Gastrocnemius medialis (tissue), 4 donors: Measurements from ENCODE around the gene LRRC2. TPM values are rescaled to one million over a fixed set of nuclear protein-coding genes. Genes with fewer than 3 reads are reported as not detected.

Source experiments
- ATAC-seq, 2 donors: fragments of 150-250 bp; one replicate each; pipeline ENCODE4 v1.9.1; 2016
- DNase-seq, 2 donors: peaks; one replicate each; pipeline ENCODE4 v3.0.0-alpha.2; 2019
- H3K27ac ChIP-seq, 4 donors: fragments of 200-600 bp; sonication (generic); 1 replicate in 1 of 4; 2 replicates in 3 of 4; pipeline ENCODE4 v1.5.1; 2016 to 2018; ENCODE audit warnings: mild to moderate bottlenecking in 2 of 4, moderate library complexity in 1 of 4
- H3K27me3 ChIP-seq, 3 donors: fragments of 200-600 bp; sonication (generic) in 2 of 3; 1 replicate in 1 of 3; 2 replicates in 2 of 3; pipeline versions ENCODE4 v1.5.1 to v1.6.0; 2016 to 2019; ENCODE audit warnings: mild to moderate bottlenecking in 1 of 3, moderate library complexity in 1 of 3
- H3K36me3 ChIP-seq, 2 donors: fragments of 200-600 bp; sonication (generic) in 1 of 2; one replicate each; pipeline ENCODE4 v1.5.1; 2017 to 2018
- H3K4me1 ChIP-seq, 2 donors: fragments of 200-600 bp; sonication (generic) in 1 of 2; one replicate each; pipeline ENCODE4 v1.5.1; 2016 to 2017; ENCODE audit warnings: mild to moderate bottlenecking in 2 of 2
- H3K4me3 ChIP-seq, 4 donors: fragments of 200-600 bp; sonication (generic) in 3 of 4; 1 replicate in 1 of 4; 2 replicates in 3 of 4; pipeline ENCODE4 v1.5.1; 2016 to 2019; ENCODE audit warnings: mild to moderate bottlenecking in 2 of 4
- H3K9me3 ChIP-seq, 3 donors: fragments of 200-600 bp; sonication (generic) in 2 of 3; 1 replicate in 1 of 3; 2 replicates in 2 of 3; pipeline ENCODE4 v1.5.1; 2016 to 2019
- CTCF ChIP-seq, 5 experiments: fragments of 450-650 bp in 3 of 5; fragments of 200-600 bp in 2 of 5; sonication (generic) in 2 of 5; IDR thresholded peaks in 4 of 5; conservative IDR thresholded peaks in 1 of 5; 1 replicate in 4 of 5; 2 replicates in 1 of 5; pipeline ENCODE4 v1.5.1; 2016 to 2019; ENCODE audit warnings: antibody characterized with exemption in 5 of 5, mild to moderate bottlenecking in 3 of 5, moderate library complexity in 3 of 5
- POLR2A ChIP-seq, 2 donors: fragments of 450-650 bp; IDR thresholded peaks; one replicate each; pipeline ENCODE4 v1.6.1; 2017; ENCODE audit warnings: antibody characterized with exemption in 2 of 2, mild to moderate bottlenecking in 2 of 2, moderate library complexity in 2 of 2
- in situ Hi-C, 4 donors: fragments of 200-750 bp; cut with MboI; loops; one replicate each; pipeline versions ENCODE4 v1.15.0 to v1.8.0; 2017; ENCODE audit warnings: low sequenced_read_pairs in 4 of 4
- intact Hi-C: fragments of 100-400 bp; cut with DNase I; formaldehyde crosslinking; loops from one replicate; pipeline ENCODE4 v1.15.1; 2023; ENCODE audit warnings: low total_unique reads
- total RNA-seq, 4 donors: library from RNA; depleted of rRNA; stranded (reverse); fragments of >200 nt; gene quantifications; one replicate each; pipeline versions ENCODE4 v1.1.0 to v1.2.3, GENCODE V29; 2016

Gene LRRC2
- total RNA-seq, 4 donors from 2014 or later, result 72.7 to 103 (median 92.1) TPM

DNA sequence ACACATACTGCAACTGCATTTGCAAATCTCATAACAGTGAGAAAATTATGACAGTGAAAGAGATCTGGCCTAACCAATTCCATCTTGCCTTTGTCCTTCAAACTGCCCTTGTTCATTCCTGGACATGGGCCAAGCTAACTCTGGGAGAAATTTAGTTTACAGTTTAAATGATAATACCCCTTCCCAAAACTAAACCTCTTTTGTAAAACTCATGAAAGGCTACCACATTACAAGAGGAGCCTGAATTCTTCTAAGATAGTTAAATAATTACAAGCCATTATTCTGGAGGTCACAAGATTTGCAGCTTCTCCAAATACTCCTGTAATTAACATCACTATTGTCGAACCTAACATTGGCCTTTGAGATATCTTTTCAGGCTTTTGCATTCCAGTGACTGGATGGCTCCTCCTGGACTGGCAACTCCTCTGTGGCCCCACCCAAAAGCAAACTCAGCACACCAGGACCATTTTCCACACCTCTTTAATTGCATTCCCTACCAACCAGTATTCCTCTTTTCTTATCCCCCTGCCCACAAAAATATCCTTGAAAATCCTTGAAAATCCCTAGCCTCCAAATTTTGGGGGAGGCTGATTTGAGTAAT is 37.4 kb upstream of the LRRC2 start:
- Histone ChIP-seq H3K36me3 (no peaks in the 10 kb centered on the region), H3K27me3 (no peaks in the 10 kb centered on the region), H3K9me3 (no peaks in the 10 kb centered on the region), H3K4me1 (no peaks in the 10 kb centered on the region), H3K4me3 (no peak overlapping the region), H3K27ac (no peak overlapping the region)
- intact Hi-C loops, result no loop called here
- in situ Hi-C loops, result no loop called here
- TF ChIP-seq POLR2A (IDR thresholded peaks at IDR 0.05) (no peak), CTCF (IDR thresholded peaks at IDR 0.05 in 4 of 5, conservative IDR thresholded peaks at IDR 0.05 in 1 of 5) (no peak)
- ATAC-seq (no peak), DNase-seq (no peak)

DNA sequence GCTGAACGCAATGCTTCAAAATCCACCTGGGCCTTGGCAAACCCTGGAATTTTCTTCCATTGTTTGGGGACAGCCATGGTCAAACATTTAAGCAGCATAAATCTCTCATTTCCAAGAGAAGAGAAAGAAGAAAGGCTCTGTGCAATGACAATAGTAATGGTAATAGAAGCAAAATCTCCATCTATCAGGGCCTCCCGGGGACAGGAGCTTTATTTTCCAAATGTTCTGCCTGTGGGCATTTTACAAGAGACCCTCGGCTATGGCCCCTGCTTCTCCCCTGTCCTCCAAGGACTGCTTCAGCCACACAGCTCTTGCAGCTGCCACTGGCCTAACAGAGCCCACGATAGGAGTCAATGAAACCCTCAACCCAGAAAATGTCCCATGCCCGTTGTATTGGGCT is 33.5 kb upstream of the LRRC2 start:
- H3K27me3 ChIP-seq, result no peaks in the 10 kb centered on the region

GRCh38 chr3:46595819-46596314 is 29.8 kb upstream of the LRRC2 start:
- H3K4me1 ChIP-seq, result no peaks in the 10 kb centered on the region
- no peak for TF ChIP-seq CTCF (IDR thresholded peaks at IDR 0.05 in 4 of 5, conservative IDR thresholded peaks at IDR 0.05 in 1 of 5)
- TF ChIP-seq POLR2A (IDR thresholded peaks at IDR 0.05), result no peak
- no peaks in the 10 kb centered on the region for H3K9me3 ChIP-seq
- H3K27ac ChIP-seq, result no peak overlapping the region
- intact Hi-C loops, result no loop called here
- no peaks in the 10 kb centered on the region for H3K27me3 ChIP-seq
- H3K36me3 ChIP-seq, result no peaks in the 10 kb centered on the region
- DNase-seq, result no peak
- ATAC-seq, result no peak
- no peak overlapping the region for H3K4me3 ChIP-seq
- in situ Hi-C loops, result no loop called here

More for the DNA sequence above, 33.5 kb upstream of the LRRC2 start:
- Histone ChIP-seq H3K36me3 (no peaks in the 10 kb centered on the region), H3K4me1 (no peaks in the 10 kb centered on the region), H3K9me3 (no peaks in the 10 kb centered on the region), H3K4me3 (no peak overlapping the region), H3K27ac (no peak overlapping the region)
- ATAC-seq (no peak), DNase-seq (no peak)
- TF ChIP-seq POLR2A (IDR thresholded peaks at IDR 0.05) (no peak), CTCF (IDR thresholded peaks at IDR 0.05 in 4 of 5, conservative IDR thresholded peaks at IDR 0.05 in 1 of 5) (no peak)
- in situ Hi-C loops, result no loop called here
- intact Hi-C loops, result no loop called here

GRCh38 chr3:46594723-46595122 is 28.6 kb upstream of the LRRC2 start:
- no peaks in the 10 kb centered on the region for H3K4me1 ChIP-seq
- no peaks in the 10 kb centered on the region for H3K9me3 ChIP-seq
- H3K27ac ChIP-seq, result no peak overlapping the region
- ATAC-seq, result no peak
- intact Hi-C loops (no loop called here), in situ Hi-C loops (no loop called here)
- H3K36me3 ChIP-seq, result no peaks in the 10 kb centered on the region
- TF ChIP-seq CTCF (IDR thresholded peaks at IDR 0.05 in 4 of 5, conservative IDR thresholded peaks at IDR 0.05 in 1 of 5), result no peak
- TF ChIP-seq POLR2A (IDR thresholded peaks at IDR 0.05), result no peak
- H3K4me3 ChIP-seq, result no peak overlapping the region
- H3K27me3 ChIP-seq, result no peaks in the 10 kb centered on the region
- DNase-seq, result no peak

- intact Hi-C loops, result no loop called here
- Histone ChIP-seq H3K36me3 (no peaks in the 10 kb centered on the region), H3K27ac (no peak overlapping the region), H3K4me1 (no peaks in the 10 kb centered on the region), H3K4me3 (no peak overlapping the region), H3K9me3 (no peaks in the 10 kb centered on the region), H3K27me3 (no peaks in the 10 kb centered on the region)
- no peak for DNase-seq
- no peak for ATAC-seq
- in situ Hi-C loops, result no loop called here
- no peak for TF ChIP-seq CTCF (IDR thresholded peaks at IDR 0.05 in 4 of 5, conservative IDR thresholded peaks at IDR 0.05 in 1 of 5)
- no peak for TF ChIP-seq POLR2A (IDR thresholded peaks at IDR 0.05)
These were observed 27.9 kb upstream of the LRRC2 start for GRCh38 chr3:46593979-46594378.
